K562 (cell line): ENCODE data around the gene RSRP1. TPM values are rescaled to one million over a fixed set of nuclear protein-coding genes. Genes with fewer than 3 reads are reported as not detected.

Source experiments
- CBX1 ChIP-seq: sonication (generic); IDR thresholded peaks from 2 replicates; pipeline ENCODE4 v1.6.1; 2016; ENCODE audit warnings: antibody characterized with exemption, low read depth, mild to moderate bottlenecking
- CHCHD3 ChIP-seq: fragments of 250-450 bp; sonication (Bioruptor Pico); IDR thresholded peaks from 2 replicates; pipeline ENCODE4 v2.1.2; 2022; ENCODE audit warnings: mild to moderate bottlenecking
- GTF2E2 ChIP-seq: fragments of 200-800 bp; sonication (Bioruptor generic); IDR thresholded peaks from 2 replicates; pipeline ENCODE4 v1.6.1; 2016; ENCODE audit warnings: missing genetic modification characterization, missing compliant biosample characterization
- HMGXB4 ChIP-seq: sonication (generic); formaldehyde crosslinking; IDR thresholded peaks from 2 replicates; pipeline ENCODE4 v1.8.1; 2023; ENCODE audit warnings: mild to moderate bottlenecking, missing genetic modification reagents
- LEF1 ChIP-seq: fragments of 450-650 bp; IDR thresholded peaks from 2 replicates; pipeline ENCODE4 v1.6.1; 2016; ENCODE audit warnings: mild to moderate bottlenecking
- MTA2 ChIP-seq: fragments of 450-650 bp; IDR thresholded peaks from 2 replicates; pipeline ENCODE4 v1.6.1; 2016; ENCODE audit warnings: low read depth
- RBM22 ChIP-seq: fragments of 200-400 bp; formaldehyde crosslinking; IDR thresholded peaks from 2 replicates; pipeline ENCODE4 v1.6.1; 2018; ENCODE audit warnings: low read length, low read depth; ENCODE audit not compliant: poor library complexity, severe bottlenecking
- REST ChIP-seq, 2 experiments: fragments of 450-650 bp; formaldehyde crosslinking in 1 of 2; IDR thresholded peaks; 2 replicates each; pipeline versions ENCODE4 v1.4.0 to v1.6.1; 2014 to 2020; ENCODE audit warnings: mild to moderate bottlenecking in 2 of 2, borderline replicate concordance in 1 of 2, low read depth in 1 of 2
- VEZF1 ChIP-seq: fragments of 200-800 bp; sonication (Bioruptor generic); IDR thresholded peaks from 2 replicates; pipeline ENCODE4 v1.6.1; 2017; ENCODE audit warnings: missing genetic modification characterization, missing compliant biosample characterization
- ZBTB49 ChIP-seq: sonication (generic); formaldehyde crosslinking; IDR thresholded peaks from 2 replicates; pipeline ENCODE4 v1.8.0; 2022; ENCODE audit warnings: missing genetic modification reagents, mild to moderate bottlenecking, borderline replicate concordance
- polyA plus RNA-seq, 8 experiments: library from polyadenylated mRNA; depleted of rRNA in 4 of 8; stranded (reverse) in 5 of 8; unstranded in 3 of 8; fragments of >200 nt; fragmentation: Nextera tagmentation in 2 of 8; fragmentation: Illumina TruSeq in 1 of 8; extraction: Ambion mirVana in 2 of 8; extraction: Trizol in 1 of 8; gene quantifications; 2 replicates each; pipeline versions ENCODE4 v1.2.1 to v1.2.3, GENCODE V29; 2011 to 2014; ENCODE audit warnings: inconsistent platforms in 1 of 8, missing spikeins in 1 of 8
- total RNA-seq, 7 experiments: library from RNA; depleted of rRNA in 6 of 7; stranded (reverse); fragments of >200 nt in 6 of 7; fragmentation: Illumina TruSeq in 2 of 7; extraction: Trizol in 2 of 7; gene quantifications; 2 replicates each; pipeline versions ENCODE4 v1.2.1 to v1.2.3, GENCODE V29; 2011 to 2021; ENCODE audit warnings: low replicate concordance in 1 of 7

RSRP1 gene
- total and polyA plus RNA-seq, 9 of the 15 experiments (the other 6 are each of a cell fraction or from before 2014, with no cell fraction given), result 27.2 to 283 (median 146) TPM

- TF ChIP-seq HMGXB4 (CRISPR knock-in tag) (peak; percentile 86), REST (IDR thresholded peaks at IDR 0.05; ENCODE audit: borderline replicate concordance) (no peak), REST (CRISPR knock-in tag; IDR thresholded peaks at IDR 0.05; ENCODE audit: low read depth) (peak; percentile 82), RBM22 (peak; percentile 79), ZBTB49 (0 out of 2 replicates have a peak, but pooled peaks have one; percentile 39), MTA2 (0 out of 2 replicates have a peak, but pooled peaks have one; percentile 12), CBX1 (peak; percentile 81), LEF1 (no peak; the same call in none of the 2 replicates), CHCHD3 (CRISPR knock-in tag) (peak; percentile 90; the same call in 1 of the 2 replicates), VEZF1 (peak; percentile 90), GTF2E2 (tag) (peak; percentile 96)
Observed at GRCh38 chr1:25247024-25247828, at the start of gene RSRP1 (continued).
